ENCODE results near the gene HADHA.

HADHA gene

GRCh38 chr2:26191316-26192159, 52.9 kb downstream of the HADHA start:
- DNase-seq (ENCODE audit: low read depth), result no peak

- no peak for DNase-seq (ENCODE audit: low read depth)
These were observed 54.1 kb downstream of the HADHA start for GRCh38 chr2:26190369-26190768.

- no peak for DNase-seq (ENCODE audit: low read depth)
These were observed 54.7 kb downstream of the HADHA start for GRCh38 chr2:26189751-26190150.

GRCh38 chr2:26189123-26189522, 55.3 kb downstream of the HADHA start:
- DNase-seq (ENCODE audit: low read depth), result no peak

GRCh38 chr2:26187537-26188104, 56.8 kb downstream of the HADHA start:
- no peak for DNase-seq (ENCODE audit: low read depth)

GRCh38 chr2:26187114-26187513, 57.3 kb downstream of the HADHA start:
- no peak for DNase-seq (ENCODE audit: low read depth)

- DNase-seq (ENCODE audit: low read depth), result no peak
These were observed 58.3 kb downstream of the HADHA start for GRCh38 chr2:26185954-26186770.

GRCh38 chr2:26185304-26185928, 59.0 kb downstream of the HADHA start:
- DNase-seq (ENCODE audit: low read depth), result no peak

GRCh38 chr2:26184555-26185303, 59.7 kb downstream of the HADHA start:
- peak; percentile 63 for DNase-seq (ENCODE audit: low read depth)

GRCh38 chr2:26184121-26184520, 60.3 kb downstream of the HADHA start:
- DNase-seq (ENCODE audit: low read depth), result no peak

GRCh38 chr2:26182887-26183630, 61.4 kb downstream of the HADHA start:
- no peak for DNase-seq (ENCODE audit: low read depth)

- DNase-seq (ENCODE audit: low read depth), result no peak
These were observed 62.0 kb downstream of the HADHA start for GRCh38 chr2:26182441-26182840.

GRCh38 chr2:26179446-26179913, 65.0 kb downstream of the HADHA start:
- no peak for DNase-seq (ENCODE audit: low read depth)

- DNase-seq (ENCODE audit: low read depth), result no peak
These were observed 65.5 kb downstream of the HADHA start for GRCh38 chr2:26178746-26179436.

GRCh38 chr2:26178246-26178645, 66.2 kb downstream of the HADHA start:
- no peak for DNase-seq (ENCODE audit: low read depth)

- DNase-seq (ENCODE audit: low read depth), result no peak
These were observed 67.3 kb downstream of the HADHA start for GRCh38 chr2:26177122-26177521.

- no peak for DNase-seq (ENCODE audit: low read depth)
These were observed 68.2 kb downstream of the HADHA start for GRCh38 chr2:26176279-26176615.

GRCh38 chr2:26175466-26176278, 68.8 kb downstream of the HADHA start:
- DNase-seq (ENCODE audit: low read depth), result no peak

GRCh38 chr2:26174691-26175465, 69.6 kb downstream of the HADHA start:
- no peak for DNase-seq (ENCODE audit: low read depth)

Data from stimulated activated CD8-positive, alpha-beta memory T cell treated with anti-CD3 and anti-CD28 coated beads, Interleukin-15, amount 100 ng/mL, for 24 hours (primary cell).